GM13976 (cell line): ENCODE measurements around the gene BRF1.
"Not testable (repeated sequence)": the region's sequence is repeated elsewhere in the genome, so short reads cannot be mapped to it uniquely, and the experiment has no call there.

Experiments
- DNase-seq: peaks from one replicate; pipeline ENCODE4 v3.0.0; 2012; ENCODE audit warnings: low spot score
- CTCF ChIP-seq: IDR thresholded peaks from 2 replicates; pipeline ENCODE4 v1.5.1; 2012; ENCODE audit warnings: borderline replicate concordance, mild to moderate bottlenecking; ENCODE audit not compliant: insufficient read depth; ENCODE audit errors: extremely low read depth, missing control alignments, control extremely low read depth
- in situ Hi-C: fragments of 300-500 bp; cut with MboI; formaldehyde crosslinking; loops from one replicate; pipeline ENCODE4 v1.12.0; 2022; ENCODE audit warnings: low sequenced_read_pairs, mixed read lengths, inconsistent platforms; ENCODE audit not compliant: unreplicated experiment

The BRF1 gene

GRCh38 chr14:105336477-105337287 is 35.9 kb upstream of the BRF1 start:
- TF ChIP-seq CTCF = no peak
- in situ Hi-C loops = no loop called here
- DNase-seq = no peak

GRCh38 chr14:105335735-105336476 is 35.1 kb upstream of the BRF1 start:
- TF ChIP-seq CTCF = no peak
- DNase-seq = no peak
- in situ Hi-C loops = no loop called here

DNA sequence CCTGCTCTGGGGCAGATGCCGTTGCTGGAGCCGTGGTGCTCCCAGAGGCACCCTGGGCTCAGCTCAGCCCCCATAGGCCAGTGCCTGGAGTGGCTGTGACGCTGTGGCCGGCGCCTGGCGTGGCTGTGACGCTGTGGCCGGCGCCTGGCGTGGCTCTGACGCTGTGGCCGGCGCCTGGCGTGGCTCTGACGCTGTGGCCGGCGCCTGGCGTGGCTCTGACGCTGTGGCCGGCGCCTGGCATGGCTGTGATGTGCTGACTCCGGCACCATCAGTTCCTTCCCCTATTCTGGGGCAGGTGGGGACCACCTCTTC is 34.4 kb upstream of the BRF1 start:
- in situ Hi-C loops, DNase-seq: not testable (repeated sequence)

- in situ Hi-C loops = no loop called here
- TF ChIP-seq CTCF = no peak
- DNase-seq = no peak
These were observed 33.8 kb upstream of the BRF1 start for GRCh38 chr14:105334383-105335230.

GRCh38 chr14:105333613-105334364 is 33.0 kb upstream of the BRF1 start:
- in situ Hi-C loops = no loop called here
- TF ChIP-seq CTCF = no peak
- no peak for DNase-seq

DNA sequence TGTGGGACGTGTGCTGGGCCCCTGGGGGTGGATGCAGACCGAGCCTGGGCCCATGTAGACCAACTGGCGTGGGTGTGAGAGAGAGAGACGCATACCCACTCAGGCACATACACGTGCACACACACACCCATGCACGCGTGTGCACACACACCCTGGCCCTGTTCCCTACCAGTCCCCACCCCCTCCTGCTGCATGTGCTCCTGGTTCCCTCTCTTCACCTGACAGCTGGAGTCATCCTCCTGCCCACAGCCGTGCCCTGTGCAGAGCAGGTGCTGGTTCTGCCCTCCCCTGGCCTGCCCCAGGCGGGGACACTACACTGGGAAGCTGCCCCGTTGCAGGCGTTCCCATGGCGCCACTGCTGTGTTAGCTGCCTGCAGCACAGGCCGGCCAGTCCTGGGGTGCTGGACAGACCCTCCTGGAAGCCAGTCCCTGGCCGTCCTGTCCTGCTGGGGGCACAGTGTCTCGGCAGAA is 32.3 kb upstream of the BRF1 start:
- no peak for DNase-seq
- in situ Hi-C loops = no loop called here
- TF ChIP-seq CTCF = no peak
